Measurements from ENCODE around the gene PHC2.

PHC2 gene

DNA sequence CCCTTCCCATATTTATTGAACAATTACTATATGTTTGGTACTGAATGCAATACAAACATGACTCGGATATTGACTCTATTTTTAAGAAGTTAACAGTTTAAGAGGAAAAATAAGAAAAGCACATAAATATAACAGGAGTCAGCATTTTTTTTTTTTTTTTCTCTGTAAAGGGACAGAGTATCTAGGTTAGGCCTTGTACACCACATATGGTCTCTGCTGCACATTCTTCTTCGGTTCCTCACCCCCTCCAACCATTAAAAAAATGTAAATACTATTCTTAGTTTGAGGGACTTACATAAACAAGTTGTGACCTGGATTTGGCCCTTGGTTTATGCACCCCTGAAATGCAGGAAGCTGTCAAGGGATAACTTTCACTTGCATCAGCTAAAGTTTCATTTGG is 40.4 kb downstream of the PHC2 start:
- no peak for DNase-seq (ENCODE audit: low read depth in 2 of 3, low spot score in 2 of 3)

DNA sequence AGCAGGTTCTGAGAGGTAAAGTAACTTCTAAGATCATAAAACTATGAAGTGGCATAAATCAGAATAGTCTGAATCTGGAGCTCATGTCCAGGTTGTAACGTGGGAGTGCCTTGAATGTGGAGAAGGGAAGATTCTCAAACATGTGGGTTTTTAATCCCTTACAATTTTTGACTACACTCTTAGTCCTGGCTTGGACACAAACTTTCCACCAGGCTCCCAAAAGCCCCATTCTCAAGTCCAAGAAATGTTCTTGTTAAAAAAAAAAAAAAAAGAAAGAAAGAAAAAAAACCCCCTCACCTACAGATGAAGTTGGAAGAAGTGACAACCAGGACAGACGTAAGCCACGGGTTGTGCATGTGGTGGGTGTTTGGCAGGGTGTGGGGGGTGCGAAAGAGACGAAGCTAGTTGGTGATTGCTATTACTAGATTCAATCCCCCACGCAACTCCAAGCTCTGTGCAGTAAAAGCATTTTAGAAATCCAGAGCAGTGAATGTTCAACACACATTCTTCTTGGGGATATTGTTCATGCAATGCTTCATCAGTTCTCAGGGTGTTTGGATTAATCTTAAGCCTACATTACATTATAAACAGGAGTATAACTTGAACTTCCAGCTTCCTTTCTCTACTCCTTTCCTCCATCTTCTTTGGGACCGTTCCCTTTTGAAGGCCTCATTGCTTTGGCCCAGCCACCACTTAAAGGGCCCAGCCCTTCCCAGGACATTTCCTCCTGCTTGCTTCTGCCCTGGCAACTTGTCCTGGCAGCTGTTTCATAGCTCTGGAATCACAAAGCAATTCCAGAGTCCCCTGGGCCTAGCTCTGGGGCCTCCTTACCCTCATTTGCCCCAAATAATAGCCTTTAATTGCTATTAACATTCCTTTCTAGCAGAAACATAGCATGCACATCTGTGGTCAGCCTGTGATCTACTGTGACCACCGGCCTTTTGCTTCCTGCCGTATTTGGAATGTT is 41.8 kb downstream of the PHC2 start:
- no peak for DNase-seq (ENCODE audit: low read depth in 2 of 3, low spot score in 2 of 3)

DNA sequence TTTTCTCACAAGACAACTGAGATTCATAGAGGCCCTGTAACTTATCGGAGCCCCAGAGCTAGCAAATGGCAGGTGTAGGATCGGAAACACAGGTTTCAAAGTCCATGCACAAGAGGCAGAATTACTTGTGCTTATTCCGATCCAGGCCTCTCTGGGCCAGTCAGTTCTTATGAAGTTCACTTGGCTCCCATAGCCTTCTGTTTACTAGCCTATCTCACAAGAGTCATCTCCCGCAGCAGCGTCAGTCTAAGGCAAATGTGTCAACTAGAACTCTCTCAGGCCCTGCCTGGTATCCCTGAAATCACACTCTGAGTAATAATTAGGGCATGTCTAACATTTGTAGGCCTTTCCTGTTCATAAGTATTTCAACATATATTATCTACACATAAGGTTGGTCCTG is 43.3 kb downstream of the PHC2 start:
- no peak for DNase-seq (ENCODE audit: low read depth in 2 of 3, low spot score in 2 of 3)

DNA sequence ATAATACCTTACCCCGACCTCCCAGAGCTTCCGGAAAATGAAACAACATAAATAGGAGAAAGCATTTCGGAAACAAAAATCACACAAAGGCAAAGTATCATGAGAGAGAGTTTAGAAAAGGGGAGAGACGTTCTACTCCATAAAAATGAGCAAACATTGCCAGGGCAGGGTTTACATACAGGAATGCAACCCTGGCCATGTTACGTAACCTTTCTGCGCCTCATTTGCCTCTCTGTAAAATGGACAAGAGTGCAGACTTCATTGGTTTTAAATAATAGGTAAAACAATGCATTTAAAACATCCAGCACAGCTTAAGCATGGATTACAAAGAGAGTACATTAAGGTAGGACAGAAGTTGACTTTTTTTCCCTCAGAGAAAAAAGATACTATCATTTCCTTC is 45.6 kb downstream of the PHC2 start:
- DNase-seq (ENCODE audit: low read depth in 2 of 3, low spot score in 2 of 3): no peak

GRCh38 chr1:33384040-33384812 is 46.7 kb downstream of the PHC2 start:
- no peak for DNase-seq (ENCODE audit: low read depth in 2 of 3, low spot score in 2 of 3)

DNA sequence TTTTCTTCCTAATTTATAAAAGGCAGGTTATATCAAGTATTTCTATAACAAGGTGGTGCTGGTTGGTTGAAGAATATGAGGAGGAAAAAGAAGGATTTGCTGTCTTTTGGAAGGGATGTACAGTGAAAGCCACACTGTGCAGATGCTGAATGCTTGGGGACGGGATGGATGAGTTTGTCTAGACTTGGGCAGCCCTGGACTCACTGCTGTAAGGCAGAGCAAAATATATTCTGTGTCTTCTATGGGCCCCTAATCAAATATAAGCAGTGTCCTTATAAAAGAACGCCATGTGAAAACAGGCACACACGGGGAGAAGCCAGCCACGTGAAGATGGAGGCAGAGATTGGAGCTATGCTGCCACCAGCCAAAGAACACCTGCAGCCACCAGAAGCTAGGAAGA is 47.4 kb downstream of the PHC2 start:
- no peak for DNase-seq (ENCODE audit: low read depth in 2 of 3, low spot score in 2 of 3)

DNA sequence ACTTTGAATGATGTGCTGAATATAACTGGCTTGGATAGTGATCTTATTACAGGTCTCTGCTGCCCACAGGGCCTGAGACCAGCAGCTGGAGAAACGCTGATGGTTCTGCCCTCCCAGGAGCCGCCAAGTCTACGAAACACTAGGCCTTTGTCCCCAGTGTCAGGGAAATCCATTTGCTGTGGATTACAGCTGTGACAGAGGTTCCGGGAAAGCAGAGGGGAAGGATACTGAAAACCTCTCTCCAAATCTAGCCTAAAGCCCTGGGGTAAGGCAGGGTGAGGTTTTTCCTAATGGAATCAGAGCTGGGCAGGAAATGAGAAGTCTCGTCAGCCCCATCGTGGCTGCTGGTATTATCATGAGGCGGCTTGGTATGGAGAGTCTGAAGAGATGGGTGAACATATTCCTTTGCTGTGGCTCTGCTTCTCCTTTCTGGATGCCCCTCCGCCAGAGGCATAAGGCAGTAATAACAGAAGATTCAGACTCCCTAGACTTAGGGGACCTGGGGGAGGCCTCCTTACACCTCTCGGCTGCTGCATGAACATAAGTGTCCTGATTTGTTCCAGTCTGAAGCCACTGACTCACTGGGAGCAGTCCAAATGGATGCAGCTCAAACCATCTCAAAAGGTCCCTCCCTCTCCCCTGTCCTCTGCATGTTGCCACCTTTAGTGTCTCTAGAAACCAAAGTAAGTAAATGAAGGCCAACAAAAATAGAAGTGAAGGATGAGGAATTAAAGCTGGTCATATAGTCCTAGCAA is 48.1 kb downstream of the PHC2 start:
- DNase-seq (ENCODE audit: low read depth in 2 of 3, low spot score in 2 of 3): no peak

- no peak for DNase-seq (ENCODE audit: low read depth in 2 of 3, low spot score in 2 of 3)
Observed at GRCh38 chr1:33381977-33382376, 48.9 kb downstream of the PHC2 start.

GRCh38 chr1:33380811-33381210 is 50.1 kb downstream of the PHC2 start:
- DNase-seq (ENCODE audit: low read depth in 2 of 3, low spot score in 2 of 3): no peak

DNA sequence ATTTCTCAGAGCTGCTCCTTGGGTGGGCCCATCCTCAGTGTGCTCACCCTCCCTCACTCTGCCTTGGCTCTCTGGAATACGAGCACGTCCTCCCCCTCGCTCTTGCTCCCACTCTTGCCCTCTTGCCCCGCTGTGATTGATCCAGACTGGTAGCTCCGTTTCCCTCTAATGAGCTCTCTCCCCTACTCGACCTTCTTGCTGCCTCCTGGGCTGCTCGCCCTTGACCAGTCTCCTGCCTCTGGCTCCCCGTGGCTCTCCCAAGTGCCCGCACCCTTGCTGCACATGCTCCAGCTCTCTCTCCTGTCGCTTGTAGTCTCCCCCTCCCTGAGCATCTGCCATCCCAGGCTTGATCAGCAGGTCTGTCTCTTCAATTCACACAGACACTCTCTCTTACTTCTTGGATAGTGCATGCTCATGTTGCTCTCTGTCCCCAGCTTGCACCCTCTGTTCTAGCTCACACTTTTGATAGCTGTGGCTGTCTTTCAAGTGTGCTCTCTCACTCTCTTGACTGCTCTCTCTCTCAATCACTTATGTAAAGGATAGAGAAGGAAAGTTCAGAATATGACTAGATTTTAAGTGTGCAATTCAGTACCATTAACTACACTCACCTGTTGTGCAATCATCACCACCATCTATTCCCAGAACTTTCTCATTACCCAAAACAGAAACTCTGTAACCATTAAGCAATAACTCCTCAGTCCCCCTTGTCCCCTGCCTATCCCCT is 51.1 kb downstream of the PHC2 start:
- no peak for DNase-seq (ENCODE audit: low read depth in 2 of 3, low spot score in 2 of 3)

GRCh38 chr1:33378976-33379375 is 51.9 kb downstream of the PHC2 start:
- DNase-seq (ENCODE audit: low read depth in 2 of 3, low spot score in 2 of 3): no peak

- no peak for DNase-seq (ENCODE audit: low read depth in 2 of 3, low spot score in 2 of 3)
Observed at GRCh38 chr1:33378524-33378923, 52.4 kb downstream of the PHC2 start.

DNA sequence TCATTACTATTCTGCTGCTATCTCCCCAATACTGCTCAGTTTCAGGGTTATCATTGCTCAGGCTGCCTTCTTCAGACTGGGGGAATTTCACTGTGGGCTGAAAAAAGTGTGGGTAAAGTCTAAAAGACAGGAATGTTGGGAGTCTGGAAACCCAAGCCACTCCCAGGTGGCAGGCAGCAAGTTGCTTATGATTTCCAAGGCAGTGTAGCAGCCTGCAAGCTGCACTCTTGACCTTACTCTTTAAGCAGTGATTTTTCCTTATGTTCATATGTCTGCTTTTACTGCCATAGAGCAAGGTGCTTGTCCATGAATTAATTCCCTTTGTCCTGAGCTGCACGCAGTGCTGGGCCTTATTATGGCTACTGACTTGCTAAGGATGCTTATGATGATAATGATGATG is 53.1 kb downstream of the PHC2 start:
- no peak for DNase-seq (ENCODE audit: low read depth in 2 of 3, low spot score in 2 of 3)

DNA sequence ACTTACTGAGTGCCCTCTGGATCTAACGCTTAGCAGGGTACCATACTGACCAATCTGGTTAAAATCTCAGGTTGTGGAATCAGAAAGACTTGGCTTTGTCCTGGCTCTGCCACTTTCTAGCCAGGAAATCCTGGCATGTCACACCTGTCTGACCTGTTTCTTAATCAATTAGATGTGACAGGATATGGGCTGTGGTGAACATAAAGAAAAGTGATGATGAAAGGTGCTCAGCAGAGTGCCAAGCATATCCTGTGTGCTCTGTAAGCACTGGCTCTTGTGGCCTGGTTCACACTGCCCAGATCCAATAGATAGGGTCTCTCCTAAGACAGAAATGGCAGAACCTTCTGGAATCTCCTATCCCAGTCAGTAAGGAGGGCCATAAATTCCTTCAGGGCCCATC is 53.9 kb downstream of the PHC2 start:
- no peak for DNase-seq (ENCODE audit: low read depth in 2 of 3, low spot score in 2 of 3)

GRCh38 chr1:33375316-33375715 is 55.6 kb downstream of the PHC2 start:
- DNase-seq (ENCODE audit: low read depth in 2 of 3, low spot score in 2 of 3): no peak

- no peak for DNase-seq (ENCODE audit: low read depth in 2 of 3, low spot score in 2 of 3)
Observed at GRCh38 chr1:33374336-33375105, 56.4 kb downstream of the PHC2 start.

GRCh38 chr1:33373606-33374005 is 57.3 kb downstream of the PHC2 start:
- no peak for DNase-seq (ENCODE audit: low read depth in 2 of 3, low spot score in 2 of 3)

- DNase-seq (ENCODE audit: low read depth in 2 of 3, low spot score in 2 of 3): no peak
Observed at GRCh38 chr1:33372677-33373076, 58.2 kb downstream of the PHC2 start.

DNA sequence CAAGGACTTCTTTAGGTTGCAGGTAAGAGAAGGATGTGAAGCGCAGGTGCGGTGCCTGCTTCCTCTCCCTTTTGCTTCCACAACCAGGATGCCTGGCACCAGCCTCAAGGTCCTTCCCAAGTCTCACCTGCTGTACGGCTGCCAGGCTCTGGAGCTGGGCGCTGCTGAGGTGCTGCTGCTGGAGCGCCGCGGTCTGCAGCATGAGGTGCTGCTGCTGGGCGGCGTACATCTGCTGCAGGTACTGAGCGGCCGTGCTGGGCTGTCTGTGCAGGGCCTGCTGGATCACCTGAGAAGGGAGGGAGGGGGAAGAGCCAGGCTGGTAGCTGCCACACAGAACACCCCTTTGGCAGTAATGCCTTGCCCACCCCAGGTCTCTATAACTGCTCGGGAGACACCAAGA is 58.7 kb downstream of the PHC2 start:
- no peak for DNase-seq (ENCODE audit: low read depth in 2 of 3, low spot score in 2 of 3)

DNA sequence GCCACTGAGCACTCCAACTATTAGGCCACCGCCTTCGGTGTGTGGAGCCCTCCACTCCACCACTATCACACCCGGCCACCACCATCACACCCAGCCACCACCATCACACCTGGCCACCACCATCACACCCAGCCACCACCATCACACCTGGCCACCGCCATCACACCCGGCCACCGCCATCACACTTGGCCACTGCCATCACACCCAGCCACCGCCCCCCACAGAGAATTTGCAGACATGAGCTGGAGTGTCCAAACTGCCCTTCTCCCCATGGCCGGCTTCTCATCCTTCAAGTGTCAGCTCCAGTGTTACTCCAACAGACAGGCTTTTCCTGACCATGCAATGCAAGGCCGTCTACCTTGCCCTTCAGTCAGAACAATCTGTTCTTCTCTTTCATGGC is 59.6 kb downstream of the PHC2 start:
- DNase-seq (ENCODE audit: low read depth in 2 of 3, low spot score in 2 of 3): no peak
